WTC11 (cell line): ENCODE data around the gene NEDD4L. TPM values are rescaled to one million over a fixed set of nuclear protein-coding genes. Genes with fewer than 3 reads are reported as not detected.

ENCODE experiments used
- ATAC-seq: fragments of 200-7000 bp; cut with Tn5 transposase; 2 replicates; pipeline ENCODE4 v1.10.0; 2021; ENCODE audit warnings: mild to moderate bottlenecking, moderate library complexity
- CTCF ChIA-PET: fragments of 300-600 bp; sonication (Branson Sonifier 250); formaldehyde crosslinking; loops from one replicate; lab custom pipeline; 2021; ENCODE audit warnings: antibody characterized with exemption; lab: Charles Lee
- POLR2A ChIA-PET: fragments of 350-600 bp; sonication (Branson Sonifier 250); formaldehyde crosslinking; loops from one replicate; lab custom pipeline; 2021; ENCODE audit warnings: antibody characterized with exemption; lab: Charles Lee
- DNase-seq: peaks from one replicate; pipeline ENCODE4 v3.0.0; 2021; ENCODE audit warnings: low spot score
- H3K27ac Mint-ChIP-seq: 2 replicates; pipeline ENCODE4 v1.8.0; 2021; ENCODE audit warnings: mixed read lengths
- H3K27me3 Mint-ChIP-seq: 2 replicates; pipeline ENCODE4 v1.8.0; 2021; ENCODE audit warnings: low read depth, mild to moderate bottlenecking, moderate library complexity, mixed read lengths
- H3K36me3 Mint-ChIP-seq: 2 replicates; pipeline ENCODE4 v1.8.0; 2021; ENCODE audit warnings: mixed read lengths
- H3K4me1 Mint-ChIP-seq: 2 replicates; pipeline ENCODE4 v1.8.0; 2022; ENCODE audit warnings: mixed read lengths
- H3K4me3 Mint-ChIP-seq: 2 replicates; pipeline ENCODE4 v1.8.0; 2021; ENCODE audit warnings: mild to moderate bottlenecking, moderate library complexity, mixed read lengths
- H3K9me3 Mint-ChIP-seq: 2 replicates; pipeline ENCODE4 v1.8.0; 2021; ENCODE audit warnings: mixed read lengths
- CREB1 ChIP-seq: sonication (generic); formaldehyde crosslinking; IDR thresholded peaks from 2 replicates; pipeline ENCODE4 v1.8.0; 2023; ENCODE audit warnings: mild to moderate bottlenecking, missing genetic modification reagents
- ESRRA ChIP-seq: sonication (generic); formaldehyde crosslinking; IDR thresholded peaks from 2 replicates; pipeline ENCODE4 v1.8.1; 2022; ENCODE audit warnings: mild to moderate bottlenecking, missing genetic modification reagents, borderline replicate concordance
- GRHL2 ChIP-seq: fragments of 250-450 bp; sonication (Bioruptor Pico); IDR thresholded peaks from 2 replicates; pipeline ENCODE4 v1.8.0; 2022; ENCODE audit warnings: mild to moderate bottlenecking, moderate library complexity; ENCODE audit not compliant: insufficient replicate concordance, severe bottlenecking
- JUN ChIP-seq: sonication (generic); formaldehyde crosslinking; IDR thresholded peaks from 2 replicates; pipeline ENCODE4 v1.8.0; 2023; ENCODE audit warnings: mild to moderate bottlenecking, missing genetic modification reagents
- NFE2L1 ChIP-seq: sonication (generic); formaldehyde crosslinking; IDR thresholded peaks from 2 replicates; pipeline ENCODE4 v1.8.1; 2023; ENCODE audit warnings: missing genetic modification reagents
- NFYB ChIP-seq: sonication (generic); formaldehyde crosslinking; conservative IDR thresholded peaks from 2 replicates; pipeline ENCODE4 v1.8.0; 2022; ENCODE audit warnings: low read depth, missing genetic modification reagents
- NR2C2 ChIP-seq: sonication (generic); formaldehyde crosslinking; IDR thresholded peaks from 2 replicates; pipeline ENCODE4 v1.8.0; 2022; ENCODE audit warnings: mild to moderate bottlenecking, missing genetic modification reagents
- RELA ChIP-seq: sonication (generic); formaldehyde crosslinking; IDR thresholded peaks from 2 replicates; pipeline ENCODE4 v1.8.1; 2022; ENCODE audit warnings: missing genetic modification reagents, mild to moderate bottlenecking, borderline replicate concordance
- SP1 ChIP-seq: sonication (generic); formaldehyde crosslinking; conservative IDR thresholded peaks from 2 replicates; pipeline ENCODE4 v1.8.1; 2022; ENCODE audit warnings: missing genetic modification reagents
- TCF7 ChIP-seq: sonication (generic); formaldehyde crosslinking; IDR thresholded peaks from 2 replicates; pipeline ENCODE4 v1.8.0; 2022; ENCODE audit warnings: mild to moderate bottlenecking, low read depth, missing genetic modification reagents, moderate library complexity
- TP53 ChIP-seq: sonication (generic); formaldehyde crosslinking; IDR thresholded peaks from 2 replicates; pipeline ENCODE4 v1.8.1; 2023; ENCODE audit warnings: mild to moderate bottlenecking, missing genetic modification reagents
- total RNA-seq: library from RNA; stranded (reverse); gene quantifications from 3 replicates; pipeline ENCODE4 v1.2.3, GENCODE V29; 2021
- TF ChIP-seq, protein P1 (sequence below): sonication (generic); formaldehyde crosslinking; conservative IDR thresholded peaks from 2 replicates; pipeline ENCODE4 v1.8.1; 2023; ENCODE audit warnings: mild to moderate bottlenecking, low read depth, missing genetic modification reagents, moderate library complexity
- TF ChIP-seq, protein P2 (sequence below): sonication (generic); formaldehyde crosslinking; IDR thresholded peaks from 2 replicates; pipeline ENCODE4 v1.8.1; 2023; ENCODE audit warnings: mild to moderate bottlenecking, missing genetic modification reagents, moderate library complexity
- TF ChIP-seq, protein P3 (sequence below): sonication (generic); formaldehyde crosslinking; IDR thresholded peaks from 2 replicates; pipeline ENCODE4 v1.8.0; 2022; ENCODE audit warnings: mild to moderate bottlenecking, missing genetic modification reagents
- TF ChIP-seq, protein P4 (sequence below): sonication (generic); formaldehyde crosslinking; IDR thresholded peaks from 2 replicates; pipeline ENCODE4 v1.8.1; 2023; ENCODE audit warnings: mild to moderate bottlenecking, missing genetic modification reagents, moderate library complexity
- TF ChIP-seq, protein P5 (sequence below): fragments of 250-450 bp; sonication (Bioruptor Pico); IDR thresholded peaks from 2 replicates; pipeline ENCODE4 v2.1.2; 2022; ENCODE audit warnings: mild to moderate bottlenecking, moderate library complexity
- TF ChIP-seq, protein P6 (sequence below): sonication (generic); formaldehyde crosslinking; IDR thresholded peaks from 2 replicates; pipeline ENCODE4 v1.8.1; 2022; ENCODE audit warnings: low read depth, missing genetic modification reagents, borderline replicate concordance
- TF ChIP-seq, protein P7 (sequence below): sonication (generic); formaldehyde crosslinking; IDR thresholded peaks from 2 replicates; pipeline ENCODE4 v1.8.1; 2023; ENCODE audit warnings: mild to moderate bottlenecking, missing genetic modification reagents
- TF ChIP-seq, protein P8 (sequence below): sonication (generic); formaldehyde crosslinking; IDR thresholded peaks from 2 replicates; pipeline ENCODE4 v1.8.1; 2022; ENCODE audit warnings: mild to moderate bottlenecking, moderate library complexity, missing genetic modification reagents

Gene NEDD4L
- total RNA-seq, 1 experiment from 2014 or later = 88.0 TPM

DNA sequence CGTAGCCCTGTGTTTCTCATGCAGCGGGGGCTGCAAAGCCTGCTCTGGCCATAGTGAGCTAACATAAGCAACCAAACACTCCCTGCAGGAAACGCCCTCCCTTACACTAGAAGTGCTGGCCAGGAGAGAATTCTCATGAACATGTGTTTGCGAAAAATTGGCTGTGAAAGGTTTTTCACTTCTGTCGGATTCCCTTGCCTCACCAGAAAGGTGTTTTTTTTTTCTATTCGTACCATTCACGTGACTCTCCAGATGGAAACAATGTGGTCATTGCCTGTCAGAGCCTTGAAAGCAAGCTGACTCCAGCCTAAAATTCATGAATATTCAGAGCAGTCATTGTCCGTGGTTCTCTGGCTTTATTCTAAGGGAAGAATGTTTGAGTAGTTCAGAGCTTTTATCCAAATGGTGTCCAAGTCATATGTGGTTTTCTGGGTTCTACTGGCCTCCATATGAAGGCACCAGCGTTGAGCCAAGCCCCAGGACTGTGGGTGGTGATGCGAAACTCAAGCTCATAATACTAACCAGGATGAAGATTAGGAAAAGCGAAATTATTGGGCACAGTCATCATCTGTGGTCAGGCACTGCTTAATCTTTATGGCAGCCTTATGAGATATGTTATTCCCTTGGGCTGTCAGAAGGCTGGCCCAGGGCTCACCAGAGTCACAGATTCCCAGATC, 348.4 kb downstream of the NEDD4L start (continued):
- TF ChIP-seq, protein P1, sequence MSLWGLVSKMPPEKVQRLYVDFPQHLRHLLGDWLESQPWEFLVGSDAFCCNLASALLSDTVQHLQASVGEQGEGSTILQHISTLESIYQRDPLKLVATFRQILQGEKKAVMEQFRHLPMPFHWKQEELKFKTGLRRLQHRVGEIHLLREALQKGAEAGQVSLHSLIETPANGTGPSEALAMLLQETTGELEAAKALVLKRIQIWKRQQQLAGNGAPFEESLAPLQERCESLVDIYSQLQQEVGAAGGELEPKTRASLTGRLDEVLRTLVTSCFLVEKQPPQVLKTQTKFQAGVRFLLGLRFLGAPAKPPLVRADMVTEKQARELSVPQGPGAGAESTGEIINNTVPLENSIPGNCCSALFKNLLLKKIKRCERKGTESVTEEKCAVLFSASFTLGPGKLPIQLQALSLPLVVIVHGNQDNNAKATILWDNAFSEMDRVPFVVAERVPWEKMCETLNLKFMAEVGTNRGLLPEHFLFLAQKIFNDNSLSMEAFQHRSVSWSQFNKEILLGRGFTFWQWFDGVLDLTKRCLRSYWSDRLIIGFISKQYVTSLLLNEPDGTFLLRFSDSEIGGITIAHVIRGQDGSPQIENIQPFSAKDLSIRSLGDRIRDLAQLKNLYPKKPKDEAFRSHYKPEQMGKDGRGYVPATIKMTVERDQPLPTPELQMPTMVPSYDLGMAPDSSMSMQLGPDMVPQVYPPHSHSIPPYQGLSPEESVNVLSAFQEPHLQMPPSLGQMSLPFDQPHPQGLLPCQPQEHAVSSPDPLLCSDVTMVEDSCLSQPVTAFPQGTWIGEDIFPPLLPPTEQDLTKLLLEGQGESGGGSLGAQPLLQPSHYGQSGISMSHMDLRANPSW (CRISPR knock-in tag) = no peak
- TF ChIP-seq, protein P2, sequence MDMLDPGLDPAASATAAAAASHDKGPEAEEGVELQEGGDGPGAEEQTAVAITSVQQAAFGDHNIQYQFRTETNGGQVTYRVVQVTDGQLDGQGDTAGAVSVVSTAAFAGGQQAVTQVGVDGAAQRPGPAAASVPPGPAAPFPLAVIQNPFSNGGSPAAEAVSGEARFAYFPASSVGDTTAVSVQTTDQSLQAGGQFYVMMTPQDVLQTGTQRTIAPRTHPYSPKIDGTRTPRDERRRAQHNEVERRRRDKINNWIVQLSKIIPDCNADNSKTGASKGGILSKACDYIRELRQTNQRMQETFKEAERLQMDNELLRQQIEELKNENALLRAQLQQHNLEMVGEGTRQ (CRISPR knock-in tag) = no peak
- TF ChIP-seq NFYB (CRISPR knock-in tag) (no peak), TP53 (CRISPR knock-in tag) (no peak)

DNA sequence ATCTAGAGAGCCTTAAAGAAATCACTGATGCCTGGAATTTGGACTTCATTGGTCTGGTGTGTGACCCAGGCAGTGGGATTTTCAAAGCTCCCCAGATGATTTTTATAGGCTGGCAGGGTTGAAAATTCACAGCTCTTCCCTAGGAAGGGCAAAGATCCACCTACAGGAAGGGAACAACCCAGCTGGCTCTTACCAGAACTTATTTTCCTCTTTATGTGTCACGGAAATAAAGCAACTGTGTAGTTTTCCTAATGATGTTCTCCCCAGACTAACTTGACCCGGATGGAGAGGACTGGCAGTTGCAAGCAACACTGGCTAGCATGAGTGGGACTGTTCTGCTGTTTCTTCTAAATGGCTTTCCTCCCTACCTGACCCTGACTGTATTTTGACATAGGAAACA, 349.3 kb downstream of the NEDD4L start:
- H3K4me3 Mint-ChIP-seq = no peak overlapping the region
- H3K27ac Mint-ChIP-seq = peak overlapping the region; percentile 69; the same call in 1 of the 2 replicates
- H3K4me1 Mint-ChIP-seq = peaks cover 14% of the 10 kb centered on the region
- TF ChIP-seq SP1 (CRISPR knock-in tag) (no peak), NR2C2 (no peak), RELA (no peak), NFE2L1 (CRISPR knock-in tag) (no peak), TCF7 (CRISPR knock-in tag) (no peak), GRHL2 (CRISPR knock-in tag) (no peak), CREB1 (CRISPR knock-in tag) (no peak), ESRRA (CRISPR knock-in tag) (no peak), JUN (CRISPR knock-in tag) (no peak)
- TF ChIP-seq, protein P3, sequence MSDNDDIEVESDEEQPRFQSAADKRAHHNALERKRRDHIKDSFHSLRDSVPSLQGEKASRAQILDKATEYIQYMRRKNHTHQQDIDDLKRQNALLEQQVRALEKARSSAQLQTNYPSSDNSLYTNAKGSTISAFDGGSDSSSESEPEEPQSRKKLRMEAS (CRISPR knock-in tag) = no peak
- TF ChIP-seq, protein P4, sequence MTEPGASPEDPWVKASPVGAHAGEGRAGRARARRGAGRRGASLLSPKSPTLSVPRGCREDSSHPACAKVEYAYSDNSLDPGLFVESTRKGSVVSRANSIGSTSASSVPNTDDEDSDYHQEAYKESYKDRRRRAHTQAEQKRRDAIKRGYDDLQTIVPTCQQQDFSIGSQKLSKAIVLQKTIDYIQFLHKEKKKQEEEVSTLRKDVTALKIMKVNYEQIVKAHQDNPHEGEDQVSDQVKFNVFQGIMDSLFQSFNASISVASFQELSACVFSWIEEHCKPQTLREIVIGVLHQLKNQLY (CRISPR knock-in tag) = no peak
- TF ChIP-seq, protein P5, sequence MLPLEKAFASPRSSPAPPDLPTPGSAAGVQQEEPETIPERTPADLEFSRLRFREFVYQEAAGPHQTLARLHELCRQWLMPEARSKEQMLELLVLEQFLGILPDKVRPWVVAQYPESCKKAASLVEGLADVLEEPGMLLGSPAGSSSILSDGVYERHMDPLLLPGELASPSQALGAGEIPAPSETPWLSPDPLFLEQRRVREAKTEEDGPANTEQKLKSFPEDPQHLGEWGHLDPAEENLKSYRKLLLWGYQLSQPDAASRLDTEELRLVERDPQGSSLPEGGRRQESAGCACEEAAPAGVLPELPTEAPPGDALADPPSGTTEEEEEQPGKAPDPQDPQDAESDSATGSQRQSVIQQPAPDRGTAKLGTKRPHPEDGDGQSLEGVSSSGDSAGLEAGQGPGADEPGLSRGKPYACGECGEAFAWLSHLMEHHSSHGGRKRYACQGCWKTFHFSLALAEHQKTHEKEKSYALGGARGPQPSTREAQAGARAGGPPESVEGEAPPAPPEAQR (CRISPR knock-in tag) = no peak
- TF ChIP-seq, protein P6, sequence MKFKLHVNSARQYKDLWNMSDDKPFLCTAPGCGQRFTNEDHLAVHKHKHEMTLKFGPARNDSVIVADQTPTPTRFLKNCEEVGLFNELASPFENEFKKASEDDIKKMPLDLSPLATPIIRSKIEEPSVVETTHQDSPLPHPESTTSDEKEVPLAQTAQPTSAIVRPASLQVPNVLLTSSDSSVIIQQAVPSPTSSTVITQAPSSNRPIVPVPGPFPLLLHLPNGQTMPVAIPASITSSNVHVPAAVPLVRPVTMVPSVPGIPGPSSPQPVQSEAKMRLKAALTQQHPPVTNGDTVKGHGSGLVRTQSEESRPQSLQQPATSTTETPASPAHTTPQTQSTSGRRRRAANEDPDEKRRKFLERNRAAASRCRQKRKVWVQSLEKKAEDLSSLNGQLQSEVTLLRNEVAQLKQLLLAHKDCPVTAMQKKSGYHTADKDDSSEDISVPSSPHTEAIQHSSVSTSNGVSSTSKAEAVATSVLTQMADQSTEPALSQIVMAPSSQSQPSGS (CRISPR knock-in tag) = no peak
- TF ChIP-seq, protein P7, sequence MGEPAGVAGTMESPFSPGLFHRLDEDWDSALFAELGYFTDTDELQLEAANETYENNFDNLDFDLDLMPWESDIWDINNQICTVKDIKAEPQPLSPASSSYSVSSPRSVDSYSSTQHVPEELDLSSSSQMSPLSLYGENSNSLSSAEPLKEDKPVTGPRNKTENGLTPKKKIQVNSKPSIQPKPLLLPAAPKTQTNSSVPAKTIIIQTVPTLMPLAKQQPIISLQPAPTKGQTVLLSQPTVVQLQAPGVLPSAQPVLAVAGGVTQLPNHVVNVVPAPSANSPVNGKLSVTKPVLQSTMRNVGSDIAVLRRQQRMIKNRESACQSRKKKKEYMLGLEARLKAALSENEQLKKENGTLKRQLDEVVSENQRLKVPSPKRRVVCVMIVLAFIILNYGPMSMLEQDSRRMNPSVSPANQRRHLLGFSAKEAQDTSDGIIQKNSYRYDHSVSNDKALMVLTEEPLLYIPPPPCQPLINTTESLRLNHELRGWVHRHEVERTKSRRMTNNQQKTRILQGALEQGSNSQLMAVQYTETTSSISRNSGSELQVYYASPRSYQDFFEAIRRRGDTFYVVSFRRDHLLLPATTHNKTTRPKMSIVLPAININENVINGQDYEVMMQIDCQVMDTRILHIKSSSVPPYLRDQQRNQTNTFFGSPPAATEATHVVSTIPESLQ (CRISPR knock-in tag) = no peak
- TF ChIP-seq, protein P8, sequence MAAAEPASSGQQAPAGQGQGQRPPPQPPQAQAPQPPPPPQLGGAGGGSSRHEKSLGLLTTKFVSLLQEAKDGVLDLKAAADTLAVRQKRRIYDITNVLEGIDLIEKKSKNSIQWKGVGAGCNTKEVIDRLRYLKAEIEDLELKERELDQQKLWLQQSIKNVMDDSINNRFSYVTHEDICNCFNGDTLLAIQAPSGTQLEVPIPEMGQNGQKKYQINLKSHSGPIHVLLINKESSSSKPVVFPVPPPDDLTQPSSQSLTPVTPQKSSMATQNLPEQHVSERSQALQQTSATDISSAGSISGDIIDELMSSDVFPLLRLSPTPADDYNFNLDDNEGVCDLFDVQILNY (CRISPR knock-in tag) = no peak
- ATAC-seq = no peak
- no peak for DNase-seq
- H3K27me3 Mint-ChIP-seq = no peaks in the 10 kb centered on the region
- H3K9me3 Mint-ChIP-seq = no peaks in the 10 kb centered on the region
- CTCF ChIA-PET = interaction anchor here (2.4 kb wide), 2 partner anchors 104 to 371 kb away, joined by 10 to 11 read pairs; no protein-coding TSS in a partner anchor
- POLR2A ChIA-PET = no interaction called here
- peaks cover 57% of the 10 kb centered on the region for H3K36me3 Mint-ChIP-seq
